ELF-1 (cell line): Measurements from ENCODE around the gene SLC12A3.
A peak's percentile ranks its signal among the peaks of the same experiment; 100 is the strongest.

Source experiments
- DNase-seq: peaks from one replicate; pipeline ENCODE4 v3.0.0-alpha.2; 2016; ENCODE audit warnings: low read depth, low spot score

Gene SLC12A3

GRCh38 chr16:56848029-56848936 is 16.7 kb upstream of the SLC12A3 start:
- no peak for DNase-seq

- no peak for DNase-seq
Observed at GRCh38 chr16:56848955-56849689, 15.9 kb upstream of the SLC12A3 start.

GRCh38 chr16:56849690-56850680 is 15.0 kb upstream of the SLC12A3 start:
- DNase-seq = no peak

- DNase-seq = peak; percentile 54
Observed at GRCh38 chr16:56851671-56852400, 13.2 kb upstream of the SLC12A3 start.

- no peak for DNase-seq
Observed at GRCh38 chr16:56852401-56852730, 12.6 kb upstream of the SLC12A3 start.

GRCh38 chr16:56852968-56853367 is 12.0 kb upstream of the SLC12A3 start:
- no peak for DNase-seq

GRCh38 chr16:56855201-56855600 is 9.8 kb upstream of the SLC12A3 start:
- no peak for DNase-seq

GRCh38 chr16:56855946-56856345 is 9.1 kb upstream of the SLC12A3 start:
- DNase-seq = no peak

- no peak for DNase-seq
Observed at GRCh38 chr16:56856876-56857447, 8.0 kb upstream of the SLC12A3 start.

GRCh38 chr16:56858374-56858773 is 6.6 kb upstream of the SLC12A3 start:
- DNase-seq = no peak

- no peak for DNase-seq
Observed at GRCh38 chr16:56859636-56860035, 5.4 kb upstream of the SLC12A3 start.

- DNase-seq = peak; percentile 20
Observed at GRCh38 chr16:56860226-56861020, 4.6 kb upstream of the SLC12A3 start.

- peak; percentile 96 for DNase-seq
Observed at GRCh38 chr16:56861092-56861610, 3.9 kb upstream of the SLC12A3 start.

- DNase-seq = no peak
Observed at GRCh38 chr16:56861756-56862155, 3.3 kb upstream of the SLC12A3 start.

- DNase-seq = no peak
Observed at GRCh38 chr16:56862776-56863175, 2.2 kb upstream of the SLC12A3 start.

- DNase-seq = no peak
Observed at GRCh38 chr16:56865394-56866062, 521 bp downstream of the SLC12A3 start.

- DNase-seq = peak; percentile 54
Observed at GRCh38 chr16:56866955-56867830, 2.2 kb downstream of the SLC12A3 start.

GRCh38 chr16:56868175-56868574 is 3.2 kb downstream of the SLC12A3 start:
- DNase-seq = no peak
